ENCODE results near the gene ACVR1. TPM values are rescaled to one million over a fixed set of nuclear protein-coding genes. Genes with fewer than 3 reads are reported as not detected.

ACVR1 gene
- total RNA-seq, 1 experiment from 2014 or later: 71.3 TPM

- no TSS peak for BruUV-seq (replicated peaks)
- Mint-ChIP-seq H3K9me3 (ENCODE audit: low read depth, unreplicated experiment) (no peaks in the 10 kb centered on the region), H3K4me1 (ENCODE audit: low read depth, unreplicated experiment) (peaks cover 41% of the 10 kb centered on the region), H3K36me3 (ENCODE audit: insufficient read depth, unreplicated experiment) (peaks cover 8% of the 10 kb centered on the region), H3K4me3 (ENCODE audit: low read depth, unreplicated experiment) (no peak overlapping the region), H3K27ac (ENCODE audit: unreplicated experiment) (no peak overlapping the region), H3K27me3 (ENCODE audit: unreplicated experiment) (no peaks in the 10 kb centered on the region)
- intact Hi-C loops (cut with micrococcal nuclease; ENCODE audit: unreplicated experiment): no loop called here
- DNase-seq: no peak
- TF ChIP-seq, protein P1, sequence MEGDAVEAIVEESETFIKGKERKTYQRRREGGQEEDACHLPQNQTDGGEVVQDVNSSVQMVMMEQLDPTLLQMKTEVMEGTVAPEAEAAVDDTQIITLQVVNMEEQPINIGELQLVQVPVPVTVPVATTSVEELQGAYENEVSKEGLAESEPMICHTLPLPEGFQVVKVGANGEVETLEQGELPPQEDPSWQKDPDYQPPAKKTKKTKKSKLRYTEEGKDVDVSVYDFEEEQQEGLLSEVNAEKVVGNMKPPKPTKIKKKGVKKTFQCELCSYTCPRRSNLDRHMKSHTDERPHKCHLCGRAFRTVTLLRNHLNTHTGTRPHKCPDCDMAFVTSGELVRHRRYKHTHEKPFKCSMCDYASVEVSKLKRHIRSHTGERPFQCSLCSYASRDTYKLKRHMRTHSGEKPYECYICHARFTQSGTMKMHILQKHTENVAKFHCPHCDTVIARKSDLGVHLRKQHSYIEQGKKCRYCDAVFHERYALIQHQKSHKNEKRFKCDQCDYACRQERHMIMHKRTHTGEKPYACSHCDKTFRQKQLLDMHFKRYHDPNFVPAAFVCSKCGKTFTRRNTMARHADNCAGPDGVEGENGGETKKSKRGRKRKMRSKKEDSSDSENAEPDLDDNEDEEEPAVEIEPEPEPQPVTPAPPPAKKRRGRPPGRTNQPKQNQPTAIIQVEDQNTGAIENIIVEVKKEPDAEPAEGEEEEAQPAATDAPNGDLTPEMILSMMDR (IDR thresholded peaks at IDR 0.05; ENCODE audit: unreplicated experiment): no peak
- CTCF ChIA-PET: no interaction called here
Observed at GRCh38 chr2:157790780-157791179, 85.3 kb downstream of the ACVR1 start.

GRCh38 chr2:157789933-157790511 lies 86.1 kb downstream of the ACVR1 start:
- CTCF ChIA-PET: no interaction called here
- no peak overlapping the region for H3K27ac Mint-ChIP-seq (ENCODE audit: unreplicated experiment)
- DNase-seq: no peak
- H3K36me3 Mint-ChIP-seq (ENCODE audit: insufficient read depth, unreplicated experiment): peaks cover 8% of the 10 kb centered on the region
- no peaks in the 10 kb centered on the region for H3K27me3 Mint-ChIP-seq (ENCODE audit: unreplicated experiment)
- peaks cover 47% of the 10 kb centered on the region for H3K4me1 Mint-ChIP-seq (ENCODE audit: low read depth, unreplicated experiment)
- TF ChIP-seq, protein P1 (IDR thresholded peaks at IDR 0.05; ENCODE audit: unreplicated experiment): no peak
- no TSS peak for BruUV-seq (replicated peaks)
- no peaks in the 10 kb centered on the region for H3K9me3 Mint-ChIP-seq (ENCODE audit: low read depth, unreplicated experiment)
- intact Hi-C loops (cut with micrococcal nuclease; ENCODE audit: unreplicated experiment): no loop called here
- H3K4me3 Mint-ChIP-seq (ENCODE audit: low read depth, unreplicated experiment): no peak overlapping the region

- Mint-ChIP-seq H3K27ac (ENCODE audit: unreplicated experiment) (no peak overlapping the region), H3K4me3 (ENCODE audit: low read depth, unreplicated experiment) (no peak overlapping the region), H3K9me3 (ENCODE audit: low read depth, unreplicated experiment) (no peaks in the 10 kb centered on the region), H3K27me3 (ENCODE audit: unreplicated experiment) (no peaks in the 10 kb centered on the region), H3K36me3 (ENCODE audit: insufficient read depth, unreplicated experiment) (peaks cover 8% of the 10 kb centered on the region), H3K4me1 (ENCODE audit: low read depth, unreplicated experiment) (peaks cover 47% of the 10 kb centered on the region)
- CTCF ChIA-PET: no interaction called here
- intact Hi-C loops (cut with micrococcal nuclease; ENCODE audit: unreplicated experiment): no loop called here
- DNase-seq: no peak
- no TSS peak for BruUV-seq (replicated peaks)
- TF ChIP-seq, protein P1 (IDR thresholded peaks at IDR 0.05; ENCODE audit: unreplicated experiment): no peak
Observed at GRCh38 chr2:157789256-157789655, 86.9 kb downstream of the ACVR1 start.

DNA sequence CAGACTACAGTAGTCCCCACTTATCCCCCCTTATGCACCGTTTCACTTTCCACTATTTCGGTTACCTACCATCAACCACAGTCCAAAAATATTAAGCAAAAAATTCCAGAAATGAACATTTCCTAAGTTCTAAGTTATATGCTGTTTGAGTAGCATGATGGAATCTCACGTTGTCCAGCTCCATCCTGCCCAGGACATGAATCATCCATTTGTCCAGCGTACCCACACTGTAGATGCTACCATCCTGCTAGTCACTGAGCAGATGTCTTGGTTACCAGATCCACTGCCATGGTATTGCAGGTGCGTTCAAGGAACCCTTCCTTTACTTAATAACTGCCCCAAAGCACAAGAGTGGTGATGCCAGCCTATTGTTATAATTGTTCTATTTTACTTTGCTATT lies 87.9 kb downstream of the ACVR1 start:
- intact Hi-C loops (cut with micrococcal nuclease; ENCODE audit: unreplicated experiment): no loop called here
- Mint-ChIP-seq H3K4me3 (ENCODE audit: low read depth, unreplicated experiment) (no peak overlapping the region), H3K36me3 (ENCODE audit: insufficient read depth, unreplicated experiment) (peaks cover 10% of the 10 kb centered on the region), H3K4me1 (ENCODE audit: low read depth, unreplicated experiment) (peaks cover 51% of the 10 kb centered on the region), H3K27me3 (ENCODE audit: unreplicated experiment) (no peaks in the 10 kb centered on the region), H3K9me3 (ENCODE audit: low read depth, unreplicated experiment) (no peaks in the 10 kb centered on the region), H3K27ac (ENCODE audit: unreplicated experiment) (no peak overlapping the region)
- BruUV-seq (replicated peaks): no TSS peak
- CTCF ChIA-PET: no interaction called here
- TF ChIP-seq, protein P1 (IDR thresholded peaks at IDR 0.05; ENCODE audit: unreplicated experiment): no peak
- DNase-seq: no peak

Data from Calu3 (cell line).